Thymus (tissue), 11 donors: ENCODE results near the gene ST6GALNAC2. TPM values are rescaled to one million over a fixed set of nuclear protein-coding genes. Genes with fewer than 3 reads are reported as not detected.
"Not testable (repeated sequence)": the region's sequence is repeated elsewhere in the genome, so short reads cannot be mapped to it uniquely, and the experiment has no call there.

Experiments used
- DNase-seq, 9 donors: peaks; one replicate each; pipeline ENCODE4 v3.0.0-alpha.2; 2013; ENCODE audit warnings: low spot score in 9 of 9, low read depth in 6 of 9, missing footprints in 1 of 9
- H3K27ac ChIP-seq, 2 donors: one replicate each; pipeline ENCODE4 v1.5.1; 2013; ENCODE audit warnings: control low read depth in 1 of 2, low read depth in 1 of 2, low read length in 1 of 2, mild to moderate bottlenecking in 1 of 2, moderate library complexity in 1 of 2
- H3K27me3 ChIP-seq, 2 donors: one replicate each; pipeline ENCODE4 v1.5.1; 2013; ENCODE audit warnings: low read length in 1 of 2; ENCODE audit not compliant: control insufficient read depth in 2 of 2, insufficient read depth in 1 of 2
- H3K36me3 ChIP-seq, 2 donors: one replicate each; pipeline ENCODE4 v1.5.1; 2013; ENCODE audit warnings: low read length in 1 of 2, mild to moderate bottlenecking in 1 of 2, moderate library complexity in 1 of 2; ENCODE audit not compliant: control insufficient read depth in 2 of 2, insufficient read depth in 2 of 2
- H3K4me1 ChIP-seq, 2 donors: one replicate each; pipeline ENCODE4 v1.5.1; 2013; ENCODE audit warnings: low read length in 2 of 2; ENCODE audit not compliant: control insufficient read depth in 2 of 2, insufficient read depth in 2 of 2
- H3K4me3 ChIP-seq, 2 donors: one replicate each; pipeline ENCODE4 v1.5.1; 2013; ENCODE audit warnings: low read length in 2 of 2, control low read depth in 1 of 2, mild to moderate bottlenecking in 1 of 2
- H3K9me3 ChIP-seq, 2 donors: one replicate each; pipeline ENCODE4 v1.5.1; 2013; ENCODE audit warnings: low read length in 1 of 2, mild to moderate bottlenecking in 1 of 2; ENCODE audit not compliant: control insufficient read depth in 2 of 2, insufficient read depth in 1 of 2
- WGBS: extraction: QIAGEN DNeasy Blood & Tissue Kit; methylation state at CpG from one replicate; pipeline ENCODE4 v1.1.7; 2013; 5-methylcytosine and 5-hydroxymethylcytosine counted together
- polyA plus RNA-seq: library from polyadenylated mRNA; stranded (reverse); fragments of 200-250 nt; gene quantifications from one replicate; pipeline ENCODE4 v1.2.3, GENCODE V29; 2013
- total RNA-seq: library from RNA; stranded (reverse); fragments of 120-200 nt; gene quantifications from one replicate; pipeline ENCODE4 v1.2.4, GENCODE V29; 2013
- donor health status: healthy.

Gene ST6GALNAC2
- total and polyA plus RNA-seq, 2 donors, result 0.76 to 4.3 TPM

- not testable (repeated sequence) for DNase-seq, H3K9me3 ChIP-seq, H3K4me1 ChIP-seq, H3K27ac ChIP-seq, H3K36me3 ChIP-seq, H3K4me3 ChIP-seq, H3K27me3 ChIP-seq
- 97% methylated on average over 1 of the region's 1 CpG for WGBS
Observed at GRCh38 chr17:76606685-76607084, 21.0 kb upstream of the ST6GALNAC2 start.

- Histone ChIP-seq H3K27me3 (no peaks in the 10 kb centered on the region), H3K36me3 (no peaks in the 10 kb centered on the region), H3K9me3 (no peaks in the 10 kb centered on the region), H3K27ac (no peak overlapping the region), H3K4me1 (peaks cover 6 to 27% of the 10 kb centered on the region in 2 donors), H3K4me3 (no peak overlapping the region)
- 91% methylated on average over 8 of the region's 8 CpGs for WGBS
- DNase-seq, result no peak
Observed at GRCh38 chr17:76601065-76601464, 15.4 kb upstream of the ST6GALNAC2 start.

- Histone ChIP-seq H3K4me1 (peaks cover 6 to 27% of the 10 kb centered on the region in 2 donors), H3K4me3 (no peak overlapping the region), H3K36me3 (no peaks in the 10 kb centered on the region), H3K27me3 (no peaks in the 10 kb centered on the region), H3K27ac (no peak overlapping the region), H3K9me3 (no peaks in the 10 kb centered on the region)
- no peak for DNase-seq
- WGBS, result 86% methylated on average over 17 of the region's 17 CpGs
Observed at GRCh38 chr17:76599694-76600460, 14.2 kb upstream of the ST6GALNAC2 start.

GRCh38 chr17:76598004-76598439 lies 12.4 kb upstream of the ST6GALNAC2 start:
- no peaks in the 10 kb centered on the region for H3K9me3 ChIP-seq
- no peak overlapping the region for H3K4me3 ChIP-seq
- no peaks in the 10 kb centered on the region for H3K27me3 ChIP-seq
- WGBS, result 8% methylated on average over 2 of the region's 2 CpGs
- peaks cover 6 to 27% of the 10 kb centered on the region in 2 donors for H3K4me1 ChIP-seq
- DNase-seq, result peak in 3 of 9 donors; percentile 18 to 46 (median 22)
- H3K36me3 ChIP-seq, result no peaks in the 10 kb centered on the region
- peak overlapping the region in 1 of 2 donors; percentile 23 for H3K27ac ChIP-seq

- Histone ChIP-seq H3K36me3 (no peaks in the 10 kb centered on the region), H3K27ac (no peak overlapping the region), H3K9me3 (no peaks in the 10 kb centered on the region), H3K27me3 (no peaks in the 10 kb centered on the region), H3K4me3 (no peak overlapping the region), H3K4me1 (peaks cover 6 to 27% of the 10 kb centered on the region in 2 donors)
- WGBS, result 93% methylated on average over 12 of the region's 12 CpGs
- DNase-seq, result peak in 1 of 9 donors; percentile 42
Observed at GRCh38 chr17:76597156-76598003, 11.7 kb upstream of the ST6GALNAC2 start.

- no peaks in the 10 kb centered on the region for H3K36me3 ChIP-seq
- H3K4me1 ChIP-seq, result peaks cover 6 to 18% of the 10 kb centered on the region in 2 donors
- H3K4me3 ChIP-seq, result no peak overlapping the region
- H3K27ac ChIP-seq, result no peak overlapping the region
- DNase-seq, result no peak
- H3K9me3 ChIP-seq, result no peaks in the 10 kb centered on the region
- WGBS, result 97% methylated on average over 3 of the region's 3 CpGs
- H3K27me3 ChIP-seq, result peaks cover 0 to under 1% of the 10 kb centered on the region in 2 donors
Observed at GRCh38 chr17:76594690-76595089, 9.0 kb upstream of the ST6GALNAC2 start.

GRCh38 chr17:76593959-76594358 lies 8.3 kb upstream of the ST6GALNAC2 start:
- 89% methylated on average over 4 of the region's 4 CpGs for WGBS
- no peak for DNase-seq
- Histone ChIP-seq H3K4me1 (peaks cover 6 to 18% of the 10 kb centered on the region in 2 donors), H3K4me3 (no peak overlapping the region), H3K27me3 (peaks cover 0 to 6% of the 10 kb centered on the region in 2 donors), H3K36me3 (no peaks in the 10 kb centered on the region), H3K27ac (no peak overlapping the region), H3K9me3 (no peaks in the 10 kb centered on the region)

GRCh38 chr17:76593384-76593826 lies 7.7 kb upstream of the ST6GALNAC2 start:
- no peak overlapping the region for H3K4me3 ChIP-seq
- peaks cover under 1 to 13% of the 10 kb centered on the region in 2 donors for H3K4me1 ChIP-seq
- DNase-seq, result no peak
- H3K9me3 ChIP-seq, result no peaks in the 10 kb centered on the region
- 94% methylated on average over 8 of the region's 8 CpGs for WGBS
- no peak overlapping the region for H3K27ac ChIP-seq
- no peaks in the 10 kb centered on the region for H3K36me3 ChIP-seq
- peaks cover 0 to 12% of the 10 kb centered on the region in 2 donors for H3K27me3 ChIP-seq

- Histone ChIP-seq H3K9me3 (peaks cover 0 to 10% of the 10 kb centered on the region in 2 donors), H3K4me1 (peaks cover 5 to 16% of the 10 kb centered on the region in 2 donors), H3K27ac (no peak overlapping the region), H3K4me3 (no peak overlapping the region), H3K27me3 (peaks cover 39 to 64% of the 10 kb centered on the region in 2 donors), H3K36me3 (no peaks in the 10 kb centered on the region)
- no peak for DNase-seq
Observed at GRCh38 chr17:76588182-76588581, 2.5 kb upstream of the ST6GALNAC2 start.
